Measurements from ENCODE around the gene RPP40. TPM values are rescaled to one million over a fixed set of nuclear protein-coding genes. Genes with fewer than 3 reads are reported as not detected.
A peak's percentile ranks its signal among the peaks of the same experiment; 100 is the strongest.
"Not testable (repeated sequence)": the region's sequence is repeated elsewhere in the genome, so short reads cannot be mapped to it uniquely, and the experiment has no call there.

The RPP40 gene
- total RNA-seq, 1 donor, result 11.2 TPM

DNA sequence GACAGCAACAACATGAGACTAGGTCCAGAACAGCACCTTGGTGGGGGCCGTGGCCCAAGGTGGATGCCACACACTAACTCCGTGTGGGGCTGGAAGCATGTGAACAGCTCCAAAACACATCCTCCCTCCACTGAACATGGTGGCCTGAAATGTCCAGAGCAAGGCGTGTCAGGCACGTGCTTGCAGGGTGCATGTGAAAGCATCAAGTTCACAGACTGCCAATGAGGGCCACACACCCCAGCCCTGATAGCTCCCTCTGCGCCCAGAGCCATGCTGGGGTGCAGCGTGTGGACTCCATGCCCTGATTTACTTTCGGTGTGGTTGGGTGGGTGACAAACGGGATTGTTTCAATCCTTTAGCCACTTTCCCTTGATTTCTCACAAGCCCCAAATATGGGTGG is 20.1 kb upstream of the RPP40 start:
- no peak overlapping the region for H3K4me3 ChIP-seq (ENCODE audit: low read depth, low read length)
- TF ChIP-seq CTCF (IDR thresholded peaks at IDR 0.05; ENCODE audit: insufficient read depth, low read depth, low read length), result no peak
- no peak for DNase-seq (ENCODE audit: low read depth)

GRCh38 chr6:5020142-5020541 is 16.3 kb upstream of the RPP40 start:
- H3K4me3 ChIP-seq (ENCODE audit: low read depth, low read length), result no peak overlapping the region
- no peak for DNase-seq (ENCODE audit: low read depth)
- no peak for TF ChIP-seq CTCF (IDR thresholded peaks at IDR 0.05; ENCODE audit: insufficient read depth, low read depth, low read length)

DNA sequence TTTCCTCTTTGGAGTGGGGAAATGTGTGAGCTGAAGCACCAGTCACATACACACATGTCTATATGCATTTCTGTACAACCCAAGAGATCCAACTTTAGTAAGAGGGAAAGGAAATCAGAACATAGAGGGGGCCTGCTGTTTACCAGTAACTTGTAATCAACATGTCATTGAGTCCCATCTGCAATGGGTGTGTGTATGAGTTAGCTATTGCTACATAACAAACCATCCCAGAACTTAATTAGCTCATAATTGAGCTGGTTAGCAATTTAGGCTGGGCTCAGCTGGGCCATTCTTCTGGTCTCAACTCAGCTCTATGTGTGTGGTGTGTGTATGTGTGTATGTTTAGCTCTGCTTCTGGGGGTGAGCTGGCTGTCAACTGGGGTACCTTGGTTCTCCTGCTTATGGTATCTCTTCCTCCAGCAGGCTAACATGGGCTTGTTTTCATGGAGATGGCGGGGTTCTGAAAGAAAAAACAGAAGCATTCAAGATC is 10.3 kb upstream of the RPP40 start:
- TF ChIP-seq CTCF (IDR thresholded peaks at IDR 0.05; ENCODE audit: insufficient read depth, low read depth, low read length), result no peak
- no peak overlapping the region for H3K4me3 ChIP-seq (ENCODE audit: low read depth, low read length)
- no peak for DNase-seq (ENCODE audit: low read depth)

- no peak for TF ChIP-seq CTCF (IDR thresholded peaks at IDR 0.05; ENCODE audit: insufficient read depth, low read depth, low read length)
- DNase-seq (ENCODE audit: low read depth), result peak; percentile 13
- H3K4me3 ChIP-seq (ENCODE audit: low read depth, low read length), result no peak overlapping the region
Measured at GRCh38 chr6:5012519-5012918, 8.7 kb upstream of the RPP40 start.

DNA sequence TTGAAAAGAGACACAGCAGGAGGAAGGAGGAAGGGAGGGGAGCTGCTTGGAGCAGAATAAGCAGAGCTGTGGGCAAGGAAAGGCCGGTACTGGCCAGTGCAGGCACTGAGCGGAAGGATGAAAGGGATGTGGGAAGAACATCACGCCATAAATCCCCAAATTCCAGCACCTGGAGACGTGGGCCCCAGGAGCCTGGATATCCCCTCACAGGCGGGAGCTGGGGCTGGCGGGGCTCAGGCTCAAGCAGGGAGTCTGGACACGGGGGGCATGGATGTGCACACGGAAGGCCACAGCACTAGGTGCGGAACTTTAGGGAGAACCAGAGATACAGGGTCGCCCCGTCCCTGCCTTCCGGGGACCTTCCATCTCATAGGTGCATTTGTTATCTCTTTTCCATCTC is 7.5 kb upstream of the RPP40 start:
- TF ChIP-seq CTCF (IDR thresholded peaks at IDR 0.05; ENCODE audit: insufficient read depth, low read depth, low read length), result no peak
- DNase-seq (ENCODE audit: low read depth), result no peak
- H3K4me3 ChIP-seq (ENCODE audit: low read depth, low read length), result no peak overlapping the region

- no peak overlapping the region for H3K4me3 ChIP-seq (ENCODE audit: low read depth, low read length)
- DNase-seq (ENCODE audit: low read depth), result peak; percentile 10
- no peak for TF ChIP-seq CTCF (IDR thresholded peaks at IDR 0.05; ENCODE audit: insufficient read depth, low read depth, low read length)
Measured at GRCh38 chr6:5007531-5007930, 3.7 kb upstream of the RPP40 start.

GRCh38 chr6:5006222-5006621 is 2.4 kb upstream of the RPP40 start:
- no peak for TF ChIP-seq CTCF (IDR thresholded peaks at IDR 0.05; ENCODE audit: insufficient read depth, low read depth, low read length)
- no peak for DNase-seq (ENCODE audit: low read depth)

DNA sequence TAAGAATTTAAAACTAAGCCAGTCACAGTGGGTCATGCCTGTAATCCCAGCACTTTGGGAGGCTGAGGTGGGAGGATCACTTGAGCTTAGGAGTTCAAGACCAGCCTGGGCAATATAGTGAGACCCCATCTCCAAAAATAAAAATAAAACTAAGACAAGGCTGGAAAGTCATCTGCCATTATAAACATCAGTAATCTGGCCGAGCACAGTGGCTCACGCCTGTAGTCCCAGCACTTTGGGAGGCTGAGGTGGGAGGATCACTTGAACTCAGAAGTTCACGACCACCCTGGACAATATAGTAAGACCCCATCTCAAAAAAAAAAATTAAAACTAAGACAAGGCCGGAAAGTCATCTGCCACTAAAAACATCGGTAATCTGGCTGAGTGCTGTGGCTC is 1.2 kb upstream of the RPP40 start:
- not testable (repeated sequence) for H3K4me3 ChIP-seq (ENCODE audit: low read depth, low read length); DNase-seq (ENCODE audit: low read depth)

More at GRCh38 chr6:5006222-5006621, 2.4 kb upstream of the RPP40 start:
- no peak overlapping the region for H3K4me3 ChIP-seq (ENCODE audit: low read depth, low read length)

Data from fibroblast of villous mesenchyme (primary cell).